Skeletal muscle tissue (tissue), 4 donors: ENCODE results near the gene GID8. TPM values are rescaled to one million over a fixed set of nuclear protein-coding genes. Genes with fewer than 3 reads are reported as not detected.

Experiments
- H3K27ac ChIP-seq: one replicate; pipeline ENCODE4 v1.7.0; 2013; ENCODE audit warnings: mild to moderate bottlenecking, low read depth, low read length, inconsistent platforms
- H3K27me3 ChIP-seq, 3 donors: one replicate each; pipeline ENCODE4 v1.7.0; 2013; ENCODE audit warnings: low read length in 3 of 3; ENCODE audit not compliant: control insufficient read depth in 3 of 3, insufficient read depth in 3 of 3
- H3K36me3 ChIP-seq, 3 donors: one replicate each; pipeline ENCODE4 v1.7.0; 2013; ENCODE audit warnings: low read length in 3 of 3; ENCODE audit not compliant: control insufficient read depth in 3 of 3, insufficient read depth in 3 of 3
- H3K4me1 ChIP-seq, 3 donors: one replicate each; pipeline ENCODE4 v1.7.0; 2013; ENCODE audit warnings: low read length in 3 of 3, mild to moderate bottlenecking in 3 of 3; ENCODE audit not compliant: control insufficient read depth in 3 of 3, insufficient read depth in 3 of 3
- H3K4me3 ChIP-seq, 3 donors: one replicate each; pipeline ENCODE4 v1.7.0; 2013; ENCODE audit warnings: low read length in 3 of 3
- H3K9ac ChIP-seq, 3 donors: one replicate each; pipeline ENCODE4 v1.7.0; 2013; ENCODE audit warnings: low read length in 3 of 3, mild to moderate bottlenecking in 3 of 3, moderate library complexity in 2 of 3, low read depth in 1 of 3
- H3K9me3 ChIP-seq, 3 donors: one replicate each; pipeline ENCODE4 v1.7.0; 2013; ENCODE audit warnings: low read length in 3 of 3; ENCODE audit not compliant: control insufficient read depth in 3 of 3
- total RNA-seq: library from RNA; depleted of rRNA; stranded (reverse); fragments of >200 nt; gene quantifications from one replicate; pipeline ENCODE4 v1.2.3, GENCODE V29; 2014
- donor health status: Osteomylitis.

The GID8 gene
- total RNA-seq, 1 donor from 2014 or later: 28.7 TPM

DNA sequence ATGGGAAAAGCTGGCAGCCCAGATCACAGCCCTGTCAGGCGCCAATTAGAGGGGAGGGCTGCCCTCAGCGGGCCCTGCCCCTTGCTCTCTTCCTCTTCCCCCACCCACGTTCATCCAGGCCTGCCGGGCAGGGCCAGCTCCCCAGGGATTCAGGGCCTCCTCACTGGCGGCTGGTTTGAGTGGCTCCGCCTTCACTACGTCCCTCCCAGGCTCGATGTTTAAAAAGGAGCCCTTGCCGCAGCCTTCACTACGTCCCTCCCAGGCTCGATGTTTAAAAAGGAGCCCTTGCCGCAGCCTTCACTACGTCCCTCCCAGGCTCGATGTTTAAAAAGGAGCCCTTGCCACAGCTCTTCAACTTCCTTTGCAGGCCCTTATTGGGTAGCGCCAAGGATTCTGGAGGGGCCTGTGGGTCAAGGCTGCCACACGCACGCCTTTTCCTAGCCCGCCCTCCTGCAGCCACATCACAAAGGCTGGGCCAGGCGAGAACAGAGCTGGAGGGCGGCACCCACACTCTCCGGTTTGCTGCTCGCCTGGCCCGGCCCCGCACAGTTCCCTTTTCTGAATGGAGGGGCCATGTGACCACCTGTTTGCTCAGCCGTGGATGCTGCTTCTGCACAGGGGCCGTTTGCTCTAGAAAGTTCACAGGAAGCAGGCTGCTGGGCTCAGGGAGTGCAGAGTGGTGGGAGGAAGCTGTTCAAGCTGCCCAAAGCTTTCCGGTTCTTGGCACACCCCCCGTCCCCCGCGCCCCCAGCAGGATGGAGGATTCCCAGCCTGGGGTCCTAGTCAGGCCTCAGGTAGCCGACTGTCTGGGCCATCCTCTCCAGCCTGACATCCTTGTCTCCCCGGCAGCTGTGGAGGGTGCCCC, 16.1 kb downstream of the GID8 start:
- H3K9ac ChIP-seq: peak overlapping the region; percentile 50 to 65 (median 62)
- no peaks in the 10 kb centered on the region for H3K9me3 ChIP-seq
- H3K4me3 ChIP-seq: peak overlapping the region; percentile 32 to 52 (median 48)
- peaks cover 9 to 15% (median 13%) of the 10 kb centered on the region in 3 donors for H3K36me3 ChIP-seq
- H3K27me3 ChIP-seq: no peaks in the 10 kb centered on the region
- H3K27ac ChIP-seq: no peak overlapping the region
- peaks cover 13 to 35% (median 32%) of the 10 kb centered on the region in 3 donors for H3K4me1 ChIP-seq

- no peaks in the 10 kb centered on the region for H3K27me3 ChIP-seq
- peaks cover 13 to 34% (median 31%) of the 10 kb centered on the region in 3 donors for H3K4me1 ChIP-seq
- H3K9ac ChIP-seq: peak overlapping the region in 2 of 3 donors; percentile 27 to 45
- no peak overlapping the region for H3K4me3 ChIP-seq
- peak overlapping the region; percentile 51 for H3K27ac ChIP-seq
- H3K9me3 ChIP-seq: no peaks in the 10 kb centered on the region
- peaks cover 0 to under 1% (median 0%) of the 10 kb centered on the region in 3 donors for H3K36me3 ChIP-seq
Measured at GRCh38 chr20:62955519-62956386, 17.8 kb downstream of the GID8 start.

GRCh38 chr20:62956387-62957135, 18.6 kb downstream of the GID8 start:
- peak overlapping the region; percentile 51 for H3K27ac ChIP-seq
- peak overlapping the region in 1 of 3 donors; percentile 45 for H3K9ac ChIP-seq
- peaks cover 13 to 34% (median 31%) of the 10 kb centered on the region in 3 donors for H3K4me1 ChIP-seq
- no peak overlapping the region for H3K4me3 ChIP-seq
- no peaks in the 10 kb centered on the region for H3K9me3 ChIP-seq
- no peaks in the 10 kb centered on the region for H3K36me3 ChIP-seq
- no peaks in the 10 kb centered on the region for H3K27me3 ChIP-seq

DNA sequence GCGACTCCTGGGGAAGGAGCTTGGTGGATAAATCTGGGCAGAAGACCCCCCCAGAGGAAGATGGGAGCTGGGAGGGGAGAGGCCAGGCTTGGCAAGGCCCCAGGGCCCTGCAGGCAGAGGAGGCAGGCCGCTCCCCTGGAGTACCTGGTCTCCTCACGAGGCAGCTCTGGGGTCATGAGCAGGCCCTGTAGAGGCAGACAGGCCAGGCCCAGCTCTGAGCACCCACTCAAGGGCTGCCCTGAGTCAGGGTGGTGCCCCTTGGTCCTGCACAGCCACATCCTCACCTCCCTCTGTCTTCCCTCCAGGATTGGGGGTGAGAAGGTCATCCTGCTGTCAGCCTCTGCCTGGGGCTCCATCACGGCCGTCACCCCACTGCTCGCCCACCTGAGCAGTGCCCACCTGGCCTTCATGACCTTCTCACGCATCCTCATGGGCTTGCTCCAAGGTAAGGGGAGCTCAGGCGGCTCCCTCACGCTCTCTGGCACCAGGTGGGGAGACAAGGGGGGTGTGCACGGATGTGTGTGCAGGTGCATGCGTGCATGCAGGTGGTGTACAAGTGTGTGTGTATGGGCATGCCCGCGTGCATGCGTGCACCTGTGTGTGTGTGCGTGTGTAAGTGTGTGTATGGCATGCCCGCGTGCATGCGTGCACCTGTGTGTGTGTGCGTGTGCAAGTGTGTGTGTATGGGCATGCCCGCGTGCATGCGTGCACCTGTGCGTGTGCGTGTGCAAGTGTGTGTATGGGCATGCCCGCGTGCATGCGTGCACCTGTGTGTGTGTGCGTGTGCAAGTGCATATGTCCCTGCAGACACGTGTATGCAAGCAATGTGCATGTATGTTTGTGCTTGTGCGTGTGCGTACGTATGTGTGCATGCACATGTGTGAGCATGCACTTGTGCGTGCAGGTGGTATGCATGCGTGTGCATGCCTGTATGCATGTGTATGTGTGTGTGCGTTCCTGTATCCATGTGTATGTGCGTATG, 19.5 kb downstream of the GID8 start:
- Histone ChIP-seq H3K27me3 (no peaks in the 10 kb centered on the region), H3K4me1 (peaks cover 13 to 29% (median 27%) of the 10 kb centered on the region in 3 donors), H3K36me3 (no peaks in the 10 kb centered on the region)

GRCh38 chr20:62958388-62959100, 20.6 kb downstream of the GID8 start:
- Histone ChIP-seq H3K9ac (no peak overlapping the region), H3K9me3 (no peaks in the 10 kb centered on the region), H3K4me3 (no peak overlapping the region), H3K4me1 (peaks cover 7 to 19% (median 17%) of the 10 kb centered on the region in 3 donors), H3K27me3 (no peaks in the 10 kb centered on the region), H3K36me3 (no peaks in the 10 kb centered on the region), H3K27ac (no peak overlapping the region)

More for the DNA sequence above, 19.5 kb downstream of the GID8 start:
- Histone ChIP-seq H3K27ac (no peak overlapping the region), H3K4me3 (no peak overlapping the region), H3K9ac (no peak overlapping the region), H3K9me3 (no peaks in the 10 kb centered on the region)

DNA sequence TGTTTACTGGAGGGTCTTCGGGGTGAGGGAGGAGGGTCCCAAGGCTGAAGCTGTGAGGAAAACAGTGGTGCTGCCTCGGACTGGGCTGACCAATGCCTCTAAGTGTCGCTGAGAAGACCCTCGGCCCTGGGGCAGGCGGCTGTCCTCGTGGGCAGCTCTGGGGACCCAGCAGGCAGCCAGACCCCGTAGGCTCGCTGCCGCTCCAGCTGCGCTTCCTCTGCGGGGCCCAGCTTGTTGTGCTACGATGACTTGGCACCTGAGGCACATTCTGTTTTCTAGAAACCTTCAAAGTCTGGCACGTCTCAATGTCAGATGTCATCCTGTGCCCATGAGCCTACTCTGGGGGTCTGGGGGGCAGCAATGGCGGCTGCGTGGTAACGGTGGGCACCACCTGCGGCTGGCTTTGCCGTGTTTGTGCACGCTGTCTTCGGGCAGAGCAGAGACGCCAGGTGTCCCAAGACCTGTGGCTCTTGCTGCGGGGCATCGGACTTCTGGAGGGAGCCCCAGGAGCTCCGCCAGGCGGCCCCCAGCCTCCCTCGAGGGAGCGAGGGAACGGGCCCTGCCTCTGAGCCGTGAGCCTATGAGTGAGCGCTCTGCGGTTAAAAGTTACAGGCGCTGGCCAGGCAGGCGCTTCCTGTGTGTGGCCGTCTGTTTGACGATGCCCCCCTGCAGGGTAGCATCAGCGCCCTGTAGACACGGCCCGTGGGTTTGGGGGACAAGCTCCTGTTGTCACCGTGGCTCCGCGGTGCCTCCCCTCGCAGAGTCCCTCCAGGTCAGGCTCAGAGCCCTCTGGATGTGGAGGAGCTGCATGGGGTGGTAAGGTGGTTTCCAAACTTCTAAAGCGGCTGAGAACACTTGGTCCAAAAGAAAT, 21.4 kb downstream of the GID8 start:
- H3K9me3 ChIP-seq: no peaks in the 10 kb centered on the region
- no peaks in the 10 kb centered on the region for H3K27me3 ChIP-seq
- H3K4me1 ChIP-seq: peaks cover 4 to 13% (median 12%) of the 10 kb centered on the region in 3 donors
- no peak overlapping the region for H3K9ac ChIP-seq
- no peak overlapping the region for H3K4me3 ChIP-seq
- no peak overlapping the region for H3K27ac ChIP-seq
- no peaks in the 10 kb centered on the region for H3K36me3 ChIP-seq

DNA sequence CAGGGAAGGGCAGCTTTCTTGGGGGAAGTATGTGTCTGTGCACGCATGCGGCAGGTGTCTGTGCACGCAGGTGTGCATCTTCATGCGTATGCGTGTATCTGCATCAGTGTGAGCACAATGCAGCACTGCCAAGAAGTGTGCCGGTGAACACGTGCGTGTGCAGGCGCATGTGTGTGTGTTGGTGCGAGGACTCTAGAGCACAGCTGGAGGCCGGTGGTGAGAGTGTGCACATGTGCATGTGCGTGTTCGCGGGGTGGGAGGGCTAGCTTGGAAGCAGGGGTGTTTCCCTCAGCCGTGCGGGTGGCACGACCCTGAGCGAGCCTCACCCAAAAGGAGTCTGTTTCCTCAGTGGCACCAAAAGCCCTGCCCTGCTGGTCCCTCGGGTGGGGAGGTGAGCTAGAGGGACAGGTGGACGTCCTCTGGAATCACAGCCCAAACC, 22.1 kb downstream of the GID8 start:
- Histone ChIP-seq H3K27ac (no peak overlapping the region), H3K4me3 (no peak overlapping the region), H3K9me3 (no peaks in the 10 kb centered on the region), H3K4me1 (peaks cover 4 to 9% (median 7%) of the 10 kb centered on the region in 3 donors), H3K36me3 (no peaks in the 10 kb centered on the region), H3K27me3 (peaks cover 0 to 4% (median 0%) of the 10 kb centered on the region in 3 donors), H3K9ac (no peak overlapping the region)
